COLO829 (cell line): ENCODE measurements around the gene DKKL1.

ENCODE experiments used
- DNase-seq: peaks from one replicate; pipeline ENCODE4 v3.0.0; 2012; ENCODE audit warnings: low spot score

The DKKL1 gene

DNA sequence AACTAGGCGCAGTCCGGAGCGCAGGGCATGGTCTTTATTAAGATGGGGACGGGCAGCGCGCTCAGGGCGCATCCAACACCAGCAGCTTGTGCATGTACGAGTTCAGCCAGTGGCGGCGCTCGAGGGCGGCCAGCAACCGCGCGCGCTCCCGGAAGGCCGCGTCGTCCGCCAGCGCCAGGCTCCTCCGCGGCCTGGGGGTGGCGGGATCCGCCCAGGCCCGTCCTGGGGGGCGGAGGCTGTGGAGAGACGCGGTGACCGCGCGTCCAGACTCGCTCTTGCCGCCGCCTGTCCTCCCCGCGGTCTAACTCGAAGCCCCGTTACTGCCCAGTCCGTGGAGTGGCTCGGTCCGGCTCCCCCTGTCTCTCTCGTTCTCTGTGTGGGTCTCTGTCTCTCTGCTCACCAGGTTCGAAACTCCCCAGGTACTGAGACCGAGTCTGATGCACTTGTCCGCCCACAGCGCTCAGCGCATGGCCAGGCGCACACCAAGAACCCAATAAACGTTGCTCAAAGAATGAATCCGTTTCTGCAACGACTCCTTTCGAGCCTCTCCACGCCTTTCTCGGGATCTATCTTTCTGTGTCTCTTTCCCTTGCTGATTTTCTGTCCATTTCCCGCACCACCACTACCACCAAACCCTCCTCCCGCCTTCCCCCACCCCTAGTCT, 58.9 kb downstream of the DKKL1 start:
- no peak for DNase-seq

DNA sequence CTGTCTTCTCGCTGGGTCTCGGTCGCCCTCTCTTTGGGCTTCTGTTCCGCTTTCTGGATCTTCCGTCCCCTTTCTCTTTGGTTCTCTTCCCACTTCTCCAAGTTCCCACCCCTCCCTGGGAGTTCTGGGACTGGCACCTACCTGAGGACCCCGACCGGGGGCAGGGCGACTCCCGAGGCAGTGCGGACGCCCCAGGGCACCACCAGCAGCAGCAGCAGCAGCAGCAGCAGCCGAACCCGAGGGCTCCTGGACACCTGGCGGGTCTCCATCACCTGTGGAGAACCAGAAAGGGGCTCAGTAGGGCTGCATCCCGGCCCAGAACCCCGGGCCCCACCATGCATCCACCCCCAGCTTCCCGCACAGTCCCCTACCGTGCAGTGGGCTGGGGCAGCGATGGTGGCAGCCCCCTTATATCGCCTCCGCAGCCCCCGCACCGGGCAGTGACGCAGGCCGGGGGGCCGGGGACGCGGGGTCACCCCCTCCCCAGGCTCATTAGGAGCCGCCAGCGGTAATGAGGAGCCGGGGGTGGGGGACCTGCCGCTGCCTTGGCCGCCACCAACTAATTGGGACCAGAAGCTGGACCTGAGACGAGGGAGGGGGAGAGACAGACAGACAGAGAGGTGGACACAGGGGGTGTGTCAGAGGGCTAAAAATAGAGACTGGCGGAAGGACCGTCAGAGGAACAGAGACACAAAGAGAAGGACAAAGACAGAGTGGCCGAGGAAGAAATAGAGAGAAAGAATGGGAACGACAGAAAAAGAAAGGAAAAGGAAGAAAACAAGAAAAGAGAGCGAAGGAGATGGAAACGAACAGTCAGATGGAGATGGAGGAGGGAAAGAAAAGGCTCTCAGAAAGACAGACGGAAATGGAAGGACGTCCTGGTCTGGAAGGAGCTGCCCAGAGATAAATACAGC, 59.7 kb downstream of the DKKL1 start, which contains the start of gene PTH2:
Gene PTH2, minus strand, starts transcription at position 371 of the 914 bp plus-strand sequence. Its CDS starts 102 bp downstream, at position 269.
- no peak for DNase-seq

DNA sequence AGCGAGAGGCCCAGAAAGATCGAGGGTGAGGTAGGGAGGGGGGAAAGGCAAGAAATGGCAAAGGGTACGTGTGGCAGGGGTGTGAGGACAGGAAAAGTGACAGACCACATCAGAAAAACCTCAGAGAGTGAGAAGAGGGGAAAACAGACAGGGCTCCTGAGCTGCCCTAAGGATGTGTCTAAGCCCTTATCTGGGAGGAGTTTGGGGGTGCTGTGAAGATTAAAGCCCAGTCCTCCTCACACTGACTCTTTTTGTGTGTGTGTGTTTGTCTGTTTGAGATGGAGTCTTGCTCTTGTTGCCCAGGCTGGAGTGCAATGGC, 60.3 kb downstream of the DKKL1 start:
- DNase-seq, result no peak
